Renal cortical epithelial cell (primary cell): Measurements from ENCODE around the gene CD6. TPM values are rescaled to one million over a fixed set of nuclear protein-coding genes. Genes with fewer than 3 reads are reported as not detected.
A peak's percentile ranks its signal among the peaks of the same experiment; 100 is the strongest.

Experiments used
- DNase-seq: peaks from one replicate; pipeline ENCODE4 v3.0.0-alpha.2; 2011; ENCODE audit warnings: low read depth
- total RNA-seq: library from RNA; depleted of rRNA; stranded (reverse); fragments of >200 nt; gene quantifications from 2 replicates; pipeline ENCODE4 v1.2.3, GENCODE V29; 2014

The CD6 gene, protein sequence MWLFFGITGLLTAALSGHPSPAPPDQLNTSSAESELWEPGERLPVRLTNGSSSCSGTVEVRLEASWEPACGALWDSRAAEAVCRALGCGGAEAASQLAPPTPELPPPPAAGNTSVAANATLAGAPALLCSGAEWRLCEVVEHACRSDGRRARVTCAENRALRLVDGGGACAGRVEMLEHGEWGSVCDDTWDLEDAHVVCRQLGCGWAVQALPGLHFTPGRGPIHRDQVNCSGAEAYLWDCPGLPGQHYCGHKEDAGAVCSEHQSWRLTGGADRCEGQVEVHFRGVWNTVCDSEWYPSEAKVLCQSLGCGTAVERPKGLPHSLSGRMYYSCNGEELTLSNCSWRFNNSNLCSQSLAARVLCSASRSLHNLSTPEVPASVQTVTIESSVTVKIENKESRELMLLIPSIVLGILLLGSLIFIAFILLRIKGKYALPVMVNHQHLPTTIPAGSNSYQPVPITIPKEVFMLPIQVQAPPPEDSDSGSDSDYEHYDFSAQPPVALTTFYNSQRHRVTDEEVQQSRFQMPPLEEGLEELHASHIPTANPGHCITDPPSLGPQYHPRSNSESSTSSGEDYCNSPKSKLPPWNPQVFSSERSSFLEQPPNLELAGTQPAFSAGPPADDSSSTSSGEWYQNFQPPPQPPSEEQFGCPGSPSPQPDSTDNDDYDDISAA
- not detected in 2 replicates for total RNA-seq

DNA sequence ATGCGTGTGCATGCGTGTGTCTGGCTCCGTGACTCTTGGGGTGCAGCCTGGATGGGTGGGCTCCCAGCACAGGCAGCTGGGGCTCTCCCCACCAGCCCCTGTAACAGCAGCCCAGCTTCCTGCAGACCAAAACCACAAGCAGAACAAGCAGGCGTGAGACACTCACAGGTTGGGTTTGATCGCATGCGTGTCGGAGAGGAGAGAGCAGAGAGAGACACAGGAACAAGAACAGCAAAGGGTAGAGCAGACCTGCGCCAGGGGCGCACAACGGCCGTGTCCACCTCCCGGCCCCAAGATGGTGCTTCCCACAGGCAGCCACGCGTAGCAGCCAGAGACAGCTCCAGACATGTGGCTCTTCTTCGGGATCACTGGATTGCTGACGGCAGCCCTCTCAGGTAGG lies at the start of gene CD6:
CD6 (plus strand) TSS at position 161 of the 400 bp plus-strand sequence; CDS start at position 347, 186 bp downstream.
- DNase-seq = no peak

DNA sequence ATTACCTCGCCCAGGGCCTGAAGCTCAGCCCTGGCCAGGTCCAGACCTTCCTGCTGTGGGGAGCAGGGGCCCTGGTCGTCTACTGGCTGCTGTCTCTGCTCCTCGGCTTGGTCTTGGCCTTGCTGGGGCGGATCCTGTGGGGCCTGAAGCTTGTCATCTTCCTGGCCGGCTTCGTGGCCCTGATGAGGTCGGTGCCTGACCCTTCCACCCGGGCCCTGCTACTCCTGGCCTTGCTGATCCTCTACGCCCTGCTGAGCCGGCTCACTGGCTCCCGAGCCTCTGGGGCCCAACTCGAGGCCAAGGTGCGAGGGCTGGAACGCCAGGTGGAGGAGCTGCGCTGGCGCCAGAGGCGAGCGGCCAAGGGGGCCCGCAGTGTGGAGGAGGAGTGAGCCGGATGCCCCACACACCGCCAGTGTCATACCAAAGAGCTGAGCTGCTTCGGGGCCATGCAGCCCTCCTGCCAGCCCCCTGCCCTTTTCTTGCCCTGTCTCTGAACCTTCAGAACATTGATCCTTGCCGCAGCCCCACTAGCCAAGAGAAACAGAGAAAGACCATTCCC lies 49.6 kb upstream of the CD6 start:
- no peak for DNase-seq

DNA sequence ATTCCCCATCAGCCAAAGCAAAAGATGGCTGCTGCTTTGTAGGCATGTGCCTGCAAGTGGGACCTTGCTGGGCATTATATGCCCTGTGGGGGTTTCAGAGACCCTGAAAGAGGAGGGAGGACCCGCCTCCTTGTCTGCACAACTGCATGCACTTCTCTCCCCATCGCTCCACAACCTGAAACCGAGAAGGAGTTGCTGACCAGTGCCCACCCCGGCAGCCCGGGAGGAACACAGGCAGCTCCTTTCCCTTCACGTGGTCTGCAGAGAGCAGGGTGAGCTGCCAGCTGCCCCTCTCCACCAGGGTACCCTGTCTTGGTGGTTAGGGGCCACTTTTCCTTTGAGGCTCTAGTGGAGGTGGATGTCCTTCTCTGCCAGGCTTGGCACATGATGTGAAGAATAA lies 48.6 kb upstream of the CD6 start:
- no peak for DNase-seq

DNA sequence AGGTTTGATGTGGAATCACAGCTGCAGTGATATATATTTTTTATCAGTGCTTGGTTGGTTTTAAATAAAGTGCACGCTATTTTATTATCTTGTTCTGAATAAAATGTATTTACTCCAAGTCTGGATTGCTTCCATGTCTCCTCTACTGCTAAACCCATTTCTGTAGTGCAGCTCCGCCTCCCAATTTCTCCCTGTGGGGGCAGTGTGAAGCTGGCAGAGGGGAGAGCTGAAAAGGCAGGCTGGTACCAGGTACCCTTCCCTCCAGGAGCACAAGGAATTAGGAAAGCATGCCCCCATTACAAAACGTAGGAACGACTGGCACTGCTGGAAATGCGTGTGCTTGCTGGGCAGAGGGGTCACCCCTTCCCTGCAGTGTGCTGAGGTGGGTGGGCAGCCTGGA lies 48.2 kb upstream of the CD6 start:
- DNase-seq = no peak

DNA sequence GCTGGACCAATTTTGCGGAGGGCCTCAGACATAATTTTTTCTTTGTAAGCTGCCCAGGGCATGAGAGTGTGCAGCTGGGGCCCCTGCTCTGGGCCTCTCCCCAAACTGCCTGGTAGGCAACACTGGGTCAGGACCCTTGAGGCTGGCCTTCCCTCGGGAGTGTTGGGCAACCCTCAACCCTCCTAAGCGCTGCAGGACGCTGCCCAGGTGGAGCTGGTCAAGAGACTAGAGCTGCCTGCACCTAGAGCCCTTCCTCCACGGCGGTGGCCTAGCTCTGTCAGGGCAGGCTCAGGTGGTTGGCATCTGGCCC lies 47.7 kb upstream of the CD6 start:
- no peak for DNase-seq

DNA sequence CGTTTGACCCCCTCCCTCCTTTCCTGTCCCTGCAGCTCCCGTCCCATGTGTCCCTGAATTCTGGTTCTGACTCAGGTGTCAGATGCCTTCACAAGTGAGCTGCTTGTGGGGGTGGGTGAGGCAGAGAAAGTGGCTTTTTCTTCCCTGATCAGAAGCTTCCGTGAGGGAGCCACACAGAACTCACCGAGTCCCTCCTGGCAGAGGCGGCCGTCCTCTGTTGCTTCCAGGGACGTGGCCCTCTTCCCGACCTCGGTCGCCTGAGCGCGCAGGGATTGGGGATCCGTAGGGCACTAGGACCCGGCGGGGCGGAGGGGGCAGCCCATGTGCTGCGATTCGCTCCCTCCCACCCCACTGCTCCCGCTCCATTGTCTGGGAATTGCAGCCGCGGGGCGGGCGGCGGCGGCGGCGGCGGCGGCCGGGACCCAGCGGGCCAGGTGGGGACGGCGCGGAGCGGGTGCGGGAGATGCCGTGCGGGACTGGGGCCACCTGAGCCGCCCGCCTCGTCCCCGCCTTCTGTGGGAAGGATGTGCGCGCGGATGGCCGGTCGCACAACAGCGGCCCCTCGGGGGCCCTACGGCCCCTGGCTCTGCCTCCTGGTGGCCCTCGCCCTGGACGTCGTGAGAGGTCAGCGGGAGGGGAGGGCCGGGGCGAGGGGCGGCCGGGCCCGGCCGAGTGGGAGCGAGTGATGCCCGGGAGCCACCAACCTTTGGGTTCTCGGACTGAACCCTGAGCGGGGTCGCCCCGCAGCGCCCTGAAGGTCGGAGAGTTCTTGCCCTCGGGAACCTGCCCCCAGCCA lies 47.2 kb upstream of the CD6 start, which contains the start of gene TMEM132A:
TMEM132A (plus strand) TSS at position 351 of the 796 bp plus-strand sequence; CDS start at position 525, 174 bp downstream.
- DNase-seq = peak; percentile 33

DNA sequence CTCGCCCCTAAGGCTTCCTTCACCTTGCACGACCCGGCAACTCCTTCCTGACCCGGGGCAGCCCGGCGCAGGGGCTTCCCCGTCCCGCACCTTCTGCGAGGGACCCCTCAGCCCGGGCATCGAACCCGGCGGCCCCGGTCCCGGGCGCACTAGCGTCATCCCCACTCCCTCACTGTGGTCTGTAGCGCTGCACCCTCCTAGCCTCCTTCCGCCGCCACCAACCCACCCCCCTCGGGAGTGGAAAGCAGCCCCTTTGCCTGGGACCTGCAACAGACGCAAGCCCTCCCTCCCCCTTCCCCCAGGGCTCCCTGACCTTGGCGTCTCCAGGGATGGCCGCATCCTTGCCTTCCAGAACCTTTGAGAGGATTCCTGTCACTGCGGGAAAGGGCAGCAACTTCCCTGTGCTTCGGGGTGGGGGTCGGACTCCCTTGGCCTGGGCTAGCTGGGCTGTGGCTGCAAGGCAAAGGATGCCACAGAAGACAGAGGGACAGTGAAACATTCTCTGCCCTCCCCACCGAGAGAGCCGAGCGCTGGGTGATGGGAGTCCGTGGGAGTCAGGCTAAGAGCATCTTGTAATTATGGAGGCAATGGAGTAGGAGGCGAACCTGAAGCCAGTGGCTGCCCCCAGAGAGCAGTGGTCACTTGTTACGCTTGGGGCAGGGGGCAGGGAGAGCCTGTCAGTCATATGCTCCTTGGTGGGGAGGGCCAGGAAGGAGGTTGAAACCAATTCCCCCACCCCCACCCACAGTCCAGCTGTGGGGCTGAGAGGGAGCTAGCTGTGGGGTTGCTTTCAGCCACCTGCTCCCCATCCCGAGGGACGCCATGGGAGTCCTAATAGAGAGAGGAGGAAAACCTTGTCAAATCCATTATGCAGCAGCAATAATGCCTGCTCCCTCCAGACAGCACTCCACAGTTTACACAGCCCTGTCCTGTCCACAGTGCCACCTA lies 46.3 kb upstream of the CD6 start:
- no peak for DNase-seq

DNA sequence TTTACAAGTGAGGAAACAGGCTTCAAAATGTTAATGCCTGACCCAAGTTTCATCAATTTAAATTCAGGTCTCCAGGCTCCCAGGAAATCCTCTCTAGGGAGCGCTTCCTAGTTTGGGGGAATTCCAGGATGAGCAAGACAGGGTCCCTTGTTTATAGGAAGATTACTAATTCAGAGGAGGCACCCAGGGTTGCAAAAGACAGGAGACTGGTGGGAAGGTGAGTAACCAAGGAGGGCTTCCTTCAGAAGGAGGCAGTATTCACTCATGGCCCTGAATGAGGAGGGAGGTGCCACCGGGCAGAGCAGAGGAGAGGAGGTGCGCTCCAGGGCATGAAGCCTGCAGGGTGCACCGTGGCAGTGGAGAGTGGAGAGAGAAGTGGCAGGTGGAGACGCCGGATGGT lies 45.6 kb upstream of the CD6 start:
- DNase-seq = peak; percentile 78

DNA sequence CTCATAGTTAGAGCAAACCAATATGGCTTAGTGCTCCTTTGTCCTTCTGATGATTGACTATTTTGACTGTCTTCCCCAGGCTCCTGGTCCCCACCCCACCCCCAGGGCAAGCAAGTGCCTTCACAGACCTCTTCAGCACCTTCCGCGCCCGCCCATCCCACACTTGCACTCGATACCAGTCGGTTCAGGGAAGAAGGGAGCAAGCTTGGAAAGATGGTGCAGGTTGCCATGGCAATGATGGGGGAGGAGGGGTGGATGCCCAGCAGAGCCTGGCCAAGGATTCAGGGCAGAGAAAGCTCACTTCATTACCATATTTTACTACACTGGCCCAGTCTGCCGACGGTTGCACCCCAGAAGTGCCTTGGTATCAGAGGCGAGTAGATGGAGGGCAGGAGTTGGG lies 45.0 kb upstream of the CD6 start:
- DNase-seq = no peak

DNA sequence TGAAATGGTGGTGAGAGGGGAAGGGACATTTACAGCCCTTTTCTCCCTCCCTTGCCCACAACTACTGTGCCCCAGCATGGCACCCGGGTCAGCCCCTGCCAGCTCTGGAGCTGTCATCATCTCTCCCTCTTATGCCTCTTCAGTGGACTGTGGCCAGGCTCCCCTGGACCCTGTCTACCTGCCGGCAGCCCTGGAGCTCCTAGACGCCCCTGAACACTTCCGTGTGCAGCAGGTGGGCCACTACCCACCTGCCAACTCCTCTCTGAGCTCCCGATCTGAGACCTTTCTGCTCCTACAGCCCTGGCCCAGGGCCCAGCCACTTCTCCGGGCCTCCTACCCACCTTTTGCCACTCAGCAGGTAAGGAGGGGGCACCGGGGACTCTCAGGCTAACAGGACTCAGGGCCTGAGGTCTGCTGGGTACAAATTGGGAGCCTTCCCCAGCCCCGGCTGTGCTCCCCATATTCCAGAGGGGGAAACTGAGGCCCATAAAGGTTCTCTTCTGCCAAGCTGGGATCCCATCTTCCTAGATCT lies 44.4 kb upstream of the CD6 start:
- no peak for DNase-seq

DNA sequence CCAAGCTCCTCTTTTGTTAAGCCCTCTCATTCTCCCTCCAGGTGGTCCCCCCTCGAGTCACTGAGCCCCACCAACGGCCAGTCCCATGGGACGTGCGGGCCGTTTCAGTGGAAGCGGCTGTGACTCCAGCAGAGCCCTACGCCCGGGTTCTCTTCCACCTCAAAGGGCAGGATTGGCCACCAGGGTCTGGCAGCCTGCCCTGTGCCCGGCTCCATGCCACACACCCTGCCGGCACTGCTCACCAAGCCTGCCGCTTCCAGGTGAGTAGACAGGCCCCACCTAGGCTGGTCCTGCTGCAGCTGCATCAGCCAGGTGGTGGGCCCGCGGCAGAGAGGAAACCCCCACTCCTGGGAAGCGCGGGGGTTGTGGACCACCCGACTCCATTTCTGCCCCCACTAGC lies 43.9 kb upstream of the CD6 start:
- no peak for DNase-seq

DNA sequence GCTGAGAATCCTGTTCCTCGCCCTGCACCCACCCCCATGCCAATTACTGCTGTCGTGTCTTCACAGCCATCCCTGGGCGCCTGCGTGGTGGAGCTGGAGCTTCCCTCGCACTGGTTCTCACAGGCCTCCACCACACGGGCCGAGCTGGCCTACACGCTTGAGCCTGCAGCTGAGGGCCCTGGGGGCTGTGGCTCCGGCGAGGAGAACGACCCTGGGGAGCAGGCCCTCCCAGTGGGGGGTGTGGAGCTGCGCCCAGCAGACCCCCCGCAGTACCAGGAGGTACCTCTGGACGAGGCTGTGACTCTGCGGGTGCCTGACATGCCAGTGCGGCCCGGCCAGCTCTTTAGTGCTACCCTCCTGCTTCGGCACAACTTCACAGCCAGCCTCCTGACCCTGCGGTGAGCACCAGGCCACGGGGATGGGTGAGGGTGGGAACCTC lies 42.9 kb upstream of the CD6 start:
- DNase-seq = no peak

DNA sequence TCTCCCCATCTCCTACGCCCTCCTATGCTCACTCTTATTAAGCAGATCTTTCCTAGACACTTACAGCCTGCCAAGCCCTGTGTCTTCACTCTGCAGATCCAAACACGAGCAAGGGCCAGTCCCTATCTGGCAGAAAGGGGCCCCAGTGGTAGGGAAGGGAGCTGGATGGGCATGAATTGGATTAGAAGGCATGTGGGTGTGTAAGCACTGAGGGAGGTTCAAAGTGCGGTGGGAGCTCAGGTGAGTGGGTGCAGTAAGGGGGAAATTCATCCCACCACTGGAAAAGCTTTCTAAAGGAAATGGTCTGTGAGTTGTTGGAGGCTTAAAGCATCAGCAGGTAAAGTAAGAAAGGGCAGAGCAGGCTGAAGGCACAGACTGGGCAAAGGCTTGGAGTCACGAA lies 41.7 kb upstream of the CD6 start:
- DNase-seq = no peak

DNA sequence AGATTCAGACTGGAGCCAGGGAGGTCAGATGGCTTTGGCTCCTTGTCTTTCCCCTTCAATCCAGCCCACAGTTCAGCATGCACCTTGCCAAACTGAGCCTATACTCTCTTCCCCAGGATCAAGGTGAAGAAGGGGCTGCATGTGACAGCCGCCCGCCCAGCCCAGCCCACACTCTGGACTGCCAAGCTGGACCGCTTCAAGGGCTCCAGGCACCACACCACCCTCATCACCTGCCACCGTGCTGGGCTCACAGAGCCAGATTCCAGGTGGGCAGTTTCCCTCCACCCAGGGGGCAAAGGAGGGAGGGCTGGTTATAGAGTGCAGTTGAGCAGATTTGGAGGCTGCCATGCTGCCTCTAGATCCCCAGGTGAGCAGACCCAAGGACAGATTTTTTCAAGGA lies 41.1 kb upstream of the CD6 start:
- no peak for DNase-seq

DNA sequence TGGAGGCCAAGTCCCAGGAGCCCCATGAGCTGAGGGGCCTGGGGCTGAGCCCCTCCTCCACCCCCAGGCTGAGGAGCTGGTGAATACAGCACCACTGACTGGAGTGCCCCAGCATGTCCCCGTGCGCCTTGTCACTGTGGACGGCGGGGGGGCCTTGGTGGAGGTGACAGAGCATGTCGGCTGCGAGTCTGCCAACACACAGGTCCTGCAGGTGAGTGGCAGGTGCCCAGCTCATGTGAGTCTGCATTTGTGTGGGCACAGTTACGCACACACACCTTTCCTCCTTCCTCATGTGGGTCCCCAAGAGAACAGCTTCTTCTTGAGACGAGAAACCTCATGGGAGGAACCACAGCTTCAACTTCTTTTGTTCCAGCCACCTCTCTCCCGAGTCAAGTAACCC lies 39.6 kb upstream of the CD6 start:
- DNase-seq = no peak

DNA sequence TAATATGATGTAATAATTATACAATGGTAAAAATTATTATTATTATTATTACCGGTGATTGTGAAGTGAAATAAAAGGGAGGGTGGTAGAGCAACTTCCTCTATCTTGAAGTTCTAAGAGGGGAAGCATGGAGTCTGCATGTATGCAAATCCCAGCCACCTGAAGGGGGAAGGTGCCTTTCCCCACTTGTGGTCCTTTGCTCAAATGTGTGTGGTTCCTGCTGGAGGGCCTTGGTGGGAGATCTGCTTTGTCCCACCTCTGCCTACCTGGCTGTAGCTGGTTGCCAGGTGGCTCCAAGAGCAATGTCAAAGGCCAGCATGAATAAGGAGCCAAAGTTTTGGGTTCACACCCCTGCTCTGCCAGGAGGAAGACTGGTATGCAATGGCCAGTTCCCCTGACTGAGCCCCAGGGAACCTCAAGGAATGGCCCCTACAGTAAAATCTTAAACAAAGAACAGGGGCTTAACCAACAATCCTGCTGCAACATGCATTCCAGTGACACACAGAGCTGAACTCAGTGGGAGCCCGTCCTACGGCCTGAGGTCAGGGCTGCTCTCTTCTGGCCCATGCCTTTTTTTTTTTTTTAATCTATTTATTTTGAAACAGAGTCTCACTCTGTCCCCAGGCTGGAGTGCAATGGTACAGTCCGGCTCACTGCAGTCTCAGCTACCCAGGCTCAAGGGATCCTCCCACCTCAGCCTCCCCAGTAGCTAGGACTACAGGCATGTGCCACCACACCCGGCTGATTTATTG lies 38.7 kb upstream of the CD6 start:
- no peak for DNase-seq

DNA sequence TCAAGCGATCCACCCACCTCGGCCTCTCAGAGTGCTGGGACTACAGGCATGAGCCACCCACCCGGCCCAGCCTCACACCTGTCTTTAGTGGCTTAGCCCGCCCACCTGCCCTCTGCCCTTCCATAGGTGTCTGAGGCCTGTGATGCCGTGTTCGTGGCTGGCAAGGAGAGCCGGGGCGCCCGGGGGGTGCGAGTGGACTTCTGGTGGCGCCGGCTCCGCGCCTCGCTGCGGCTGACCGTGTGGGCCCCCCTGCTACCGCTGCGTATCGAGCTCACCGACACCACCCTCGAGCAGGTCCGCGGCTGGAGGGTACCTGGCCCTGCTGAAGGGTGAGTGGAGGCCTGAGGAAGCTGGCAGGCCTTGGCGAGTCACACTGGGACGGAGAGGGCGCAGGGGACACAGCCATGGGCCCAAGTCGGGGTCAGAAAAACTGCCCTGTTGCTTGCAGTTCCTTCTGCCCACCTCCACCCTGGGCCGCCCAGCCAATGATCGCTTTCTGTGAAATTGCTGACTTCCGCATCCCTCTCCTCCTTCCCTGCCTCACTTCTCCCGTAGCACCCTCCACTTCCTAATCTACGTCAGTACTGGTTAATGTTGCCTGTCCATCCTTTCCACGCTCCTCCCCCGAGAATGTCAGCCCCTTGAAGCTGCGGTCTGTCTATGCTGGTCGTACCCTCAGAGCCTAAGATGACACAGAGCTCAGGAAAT lies 37.9 kb upstream of the CD6 start:
- no peak for DNase-seq

DNA sequence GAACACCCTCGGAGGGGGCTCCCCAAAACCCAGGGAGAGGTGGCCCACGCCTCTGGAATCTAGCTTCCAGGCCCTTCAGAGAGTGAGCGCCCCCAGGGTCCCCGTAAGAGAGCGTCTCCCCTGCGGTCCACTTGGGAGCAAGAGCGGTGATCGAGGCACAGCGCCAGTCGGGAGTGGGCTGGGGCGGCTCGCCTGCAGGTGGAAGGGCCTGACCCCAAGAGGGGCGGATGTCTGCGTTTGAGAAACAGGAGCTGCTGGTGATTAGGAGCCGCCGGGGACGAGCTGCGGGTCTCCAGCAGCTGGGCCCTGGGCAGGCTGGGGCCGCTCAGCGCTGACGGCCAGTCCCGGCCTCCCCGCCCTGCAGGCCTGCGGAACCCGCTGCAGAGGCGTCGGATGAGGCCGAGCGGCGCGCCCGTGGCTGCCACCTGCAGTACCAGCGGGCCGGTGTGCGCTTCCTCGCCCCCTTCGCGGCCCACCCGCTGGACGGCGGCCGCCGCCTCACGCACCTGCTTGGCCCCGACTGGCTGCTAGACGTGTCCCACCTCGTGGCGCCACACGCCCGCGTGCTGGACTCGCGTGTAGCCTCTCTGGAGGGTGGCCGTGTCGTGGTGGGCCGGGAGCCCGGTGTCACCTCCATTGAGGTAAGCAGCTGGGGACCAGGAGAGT lies 37.2 kb upstream of the CD6 start:
- no peak for DNase-seq
